ENCODE data around the gene USP44. TPM values are rescaled to one million over a fixed set of nuclear protein-coding genes. Genes with fewer than 3 reads are reported as not detected.

USP44 gene
- total RNA-seq (2022) (not detected in 2 replicates), Bru-seq, nascent RNA (percentile 11 among the genes with signal in this experiment), BruChase-seq, experiment 1, labeled RNA remaining after a 6-hour chase (not detected), BruChase-seq, experiment 2, labeled RNA remaining after a 2-hour chase (percentile 12 among the genes with signal in this experiment)
- long read RNA-seq: 0 reads

- CTCF ChIA-PET: no interaction called here
- Mint-ChIP-seq H3K4me1 (ENCODE audit: insufficient read depth, unreplicated experiment) (no peaks in the 10 kb centered on the region), H3K27ac (ENCODE audit: low read depth, unreplicated experiment) (no peak within 1 kb of the TSS), H3K36me3 (ENCODE audit: insufficient read depth, unreplicated experiment) (no peaks in the 10 kb centered on the region), H3K27me3 (ENCODE audit: insufficient read depth, unreplicated experiment) (no peaks in the 10 kb centered on the region), H3K4me3 (ENCODE audit: unreplicated experiment) (no peak within 1 kb of the TSS), H3K9me3 (ENCODE audit: unreplicated experiment) (no peaks in the 10 kb centered on the region)
- no TSS peak for BruUV-seq (replicated peaks)
- no peak for TF ChIP-seq CTCF (IDR thresholded peaks at IDR 0.05; ENCODE audit: unreplicated experiment)
- POLR2A ChIA-PET: no interaction called here
- no peak for DNase-seq (ENCODE audit: unreplicated experiment)
- intact Hi-C loops (cut with micrococcal nuclease): no loop called here
These were observed at the start of gene USP44 for GRCh38 chr12:95551305-95551704. TSS of gene USP44 (minus strand) at chr12:95551476. CDS start at chr12:95534256, 17,220 bp downstream.

GRCh38 chr12:95600567-95600966 lies 49.3 kb upstream of the USP44 start:
- Mint-ChIP-seq H3K4me1 (ENCODE audit: insufficient read depth, unreplicated experiment) (peaks cover 6% of the 10 kb centered on the region), H3K27ac (ENCODE audit: low read depth, unreplicated experiment) (no peak overlapping the region), H3K9me3 (ENCODE audit: unreplicated experiment) (no peaks in the 10 kb centered on the region), H3K36me3 (ENCODE audit: insufficient read depth, unreplicated experiment) (no peaks in the 10 kb centered on the region), H3K27me3 (ENCODE audit: insufficient read depth, unreplicated experiment) (no peaks in the 10 kb centered on the region), H3K4me3 (ENCODE audit: unreplicated experiment) (no peak overlapping the region)
- ChIA-PET POLR2A (interaction anchor here (0.6 to 2.2 kb wide), 2 partner anchors 127 to 140 kb away, joined by 3 to 4 read pairs; partner anchors contain the start of gene METAP2), CTCF (interaction anchor here (0.6 kb wide), 1 partner anchor 19 kb away, joined by 3 read pairs; no protein-coding TSS in a partner anchor)
- BruUV-seq (replicated peaks): no TSS peak
- no peak for TF ChIP-seq CTCF (IDR thresholded peaks at IDR 0.05; ENCODE audit: unreplicated experiment)
- no peak for DNase-seq (ENCODE audit: unreplicated experiment)
- intact Hi-C loops (cut with micrococcal nuclease): no loop called here

- no peak for DNase-seq (ENCODE audit: unreplicated experiment)
- intact Hi-C loops (cut with micrococcal nuclease): no loop called here
- ChIA-PET CTCF (interaction anchor here (0.7 kb wide), 1 partner anchor 837 kb away, joined by 3 read pairs; no protein-coding TSS in a partner anchor), POLR2A (no interaction called here)
- Mint-ChIP-seq H3K9me3 (ENCODE audit: unreplicated experiment) (no peaks in the 10 kb centered on the region), H3K36me3 (ENCODE audit: insufficient read depth, unreplicated experiment) (no peaks in the 10 kb centered on the region), H3K27ac (ENCODE audit: low read depth, unreplicated experiment) (no peak overlapping the region), H3K27me3 (ENCODE audit: insufficient read depth, unreplicated experiment) (no peaks in the 10 kb centered on the region), H3K4me3 (ENCODE audit: unreplicated experiment) (no peak overlapping the region), H3K4me1 (ENCODE audit: insufficient read depth, unreplicated experiment) (peaks cover under 1% of the 10 kb centered on the region)
- no peak for TF ChIP-seq CTCF (IDR thresholded peaks at IDR 0.05; ENCODE audit: unreplicated experiment)
- BruUV-seq (replicated peaks): no TSS peak
These were observed 48.6 kb upstream of the USP44 start for GRCh38 chr12:95599880-95600279.

- no peaks in the 10 kb centered on the region for H3K27me3 Mint-ChIP-seq (ENCODE audit: insufficient read depth, unreplicated experiment)
- DNase-seq (ENCODE audit: unreplicated experiment): no peak
- H3K36me3 Mint-ChIP-seq (ENCODE audit: insufficient read depth, unreplicated experiment): no peaks in the 10 kb centered on the region
- intact Hi-C loops (cut with micrococcal nuclease): no loop called here
- no peaks in the 10 kb centered on the region for H3K4me1 Mint-ChIP-seq (ENCODE audit: insufficient read depth, unreplicated experiment)
- H3K27ac Mint-ChIP-seq (ENCODE audit: low read depth, unreplicated experiment): no peak overlapping the region
- H3K9me3 Mint-ChIP-seq (ENCODE audit: unreplicated experiment): no peaks in the 10 kb centered on the region
- no peak overlapping the region for H3K4me3 Mint-ChIP-seq (ENCODE audit: unreplicated experiment)
- BruUV-seq (replicated peaks): no TSS peak
- ChIA-PET CTCF (interaction anchor here (0.7 to 1.8 kb wide), 9 partner anchors 9 to 254 kb away, joined by 3 to 11 read pairs (median 4); no protein-coding TSS in a partner anchor), POLR2A (interaction anchor here (1.3 to 1.4 kb wide), 2 partner anchors 9 to 18 kb away, joined by 3 to 4 read pairs; no protein-coding TSS in a partner anchor)
- no peak for TF ChIP-seq CTCF (IDR thresholded peaks at IDR 0.05; ENCODE audit: unreplicated experiment)
These were observed 42.9 kb upstream of the USP44 start for GRCh38 chr12:95594136-95594535.

Measured in MCF 10A (cell line).